ENCODE data around the gene ZSWIM6. TPM values are rescaled to one million over a fixed set of nuclear protein-coding genes. Genes with fewer than 3 reads are reported as not detected.

ZSWIM6 gene
- total RNA-seq, 1 donor from 2014 or later = 18.1 TPM

GRCh38 chr5:61523073-61523472 lies 191.0 kb downstream of the ZSWIM6 start:
- Histone ChIP-seq H3K27ac (no peak overlapping the region), H3K4me1 (no peaks in the 10 kb centered on the region), H3K9me3 (no peaks in the 10 kb centered on the region), H3K36me3 (peaks cover 21% of the 10 kb centered on the region), H3K27me3 (ENCODE audit: low read depth) (no peaks in the 10 kb centered on the region), H3K4me3 (no peak overlapping the region)
- TF ChIP-seq CTCF (IDR thresholded peaks at IDR 0.05) = no peak
- DNase-seq = no peak
- intact Hi-C loops (cut with DNase I) = no loop called here
- no peak for ATAC-seq

DNA sequence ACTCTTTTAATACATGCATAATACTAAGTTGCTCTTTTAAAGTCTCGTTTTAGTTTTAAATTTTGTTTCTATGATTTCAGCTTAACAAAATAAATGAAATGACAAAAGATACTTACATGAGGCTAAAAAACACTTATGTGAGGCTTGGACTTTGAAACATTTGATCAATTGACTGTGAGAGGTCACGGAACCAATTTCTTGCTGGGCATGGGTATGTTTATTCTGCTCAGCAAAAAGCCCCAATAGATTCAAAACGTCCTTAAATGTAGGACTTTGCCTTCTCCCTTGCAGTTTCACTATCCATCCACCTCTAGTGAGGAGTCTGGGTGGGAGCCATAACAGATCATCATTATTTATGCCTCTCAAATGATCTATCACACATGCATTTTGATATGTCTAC lies 191.9 kb downstream of the ZSWIM6 start:
- no peak for DNase-seq
- intact Hi-C loops (cut with DNase I) = no loop called here
- H3K27ac ChIP-seq = no peak overlapping the region
- peaks cover 21% of the 10 kb centered on the region for H3K36me3 ChIP-seq
- H3K4me3 ChIP-seq = no peak overlapping the region
- H3K27me3 ChIP-seq (ENCODE audit: low read depth) = no peaks in the 10 kb centered on the region
- no peak for ATAC-seq
- TF ChIP-seq CTCF (IDR thresholded peaks at IDR 0.05) = no peak
- H3K9me3 ChIP-seq = no peaks in the 10 kb centered on the region
- no peaks in the 10 kb centered on the region for H3K4me1 ChIP-seq

DNA sequence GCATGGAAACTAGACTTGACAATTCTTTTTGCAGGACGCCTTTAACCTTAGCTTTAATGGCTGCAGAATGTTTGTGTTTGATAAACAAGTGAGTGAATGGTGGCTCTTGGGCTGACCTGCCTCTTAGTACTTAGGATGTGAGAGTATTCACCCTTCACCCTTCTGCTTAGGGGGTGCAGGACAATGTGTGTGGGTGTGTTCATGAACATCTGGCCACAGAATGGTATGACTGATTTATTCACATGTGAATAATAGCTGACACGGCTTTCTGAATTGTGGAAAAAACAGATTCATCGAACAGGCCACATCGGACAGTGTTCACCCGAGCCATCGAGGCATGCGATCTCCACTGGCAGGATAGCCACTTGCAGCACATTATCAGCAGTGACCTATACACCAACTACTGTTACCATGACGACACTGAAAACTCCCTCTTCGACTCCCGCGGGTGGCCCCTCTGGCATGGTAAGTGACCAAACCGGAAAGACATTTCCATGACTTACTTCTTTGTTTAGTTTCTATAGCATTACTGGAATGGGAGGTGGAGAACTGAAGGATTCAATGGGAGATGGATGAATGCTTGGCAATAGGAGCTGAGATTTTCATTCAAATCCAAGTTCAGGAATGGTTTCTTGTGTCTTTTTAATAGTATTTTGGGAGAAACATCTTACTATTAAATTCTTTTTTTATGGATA lies 193.6 kb downstream of the ZSWIM6 start:
- Histone ChIP-seq H3K4me3 (no peak overlapping the region), H3K4me1 (no peaks in the 10 kb centered on the region), H3K27ac (no peak overlapping the region), H3K36me3 (peaks cover 29% of the 10 kb centered on the region), H3K27me3 (ENCODE audit: low read depth) (no peaks in the 10 kb centered on the region), H3K9me3 (no peaks in the 10 kb centered on the region)
- intact Hi-C loops (cut with DNase I) = no loop called here
- DNase-seq = no peak
- ATAC-seq = peak in 1 of 2 donors; percentile 14
- no peak for TF ChIP-seq CTCF (IDR thresholded peaks at IDR 0.05)

DNA sequence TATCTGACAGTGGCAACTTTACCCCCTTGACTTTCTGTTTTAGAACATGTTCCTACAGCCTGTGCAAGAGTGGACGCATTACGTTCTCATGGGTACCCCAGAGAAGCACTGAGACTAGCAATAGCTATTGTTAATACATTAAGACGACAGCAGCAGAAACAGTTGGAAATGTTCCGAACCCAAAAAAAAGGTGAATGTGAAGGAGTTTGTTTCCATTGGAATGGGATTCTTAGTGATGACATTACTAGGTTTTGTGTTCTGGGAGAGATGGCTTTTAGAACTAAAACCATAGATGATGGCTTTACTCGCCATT lies 194.1 kb downstream of the ZSWIM6 start:
- no peak for ATAC-seq
- Histone ChIP-seq H3K27me3 (ENCODE audit: low read depth) (no peaks in the 10 kb centered on the region), H3K4me3 (no peak overlapping the region), H3K4me1 (no peaks in the 10 kb centered on the region), H3K27ac (no peak overlapping the region), H3K36me3 (peaks cover 29% of the 10 kb centered on the region), H3K9me3 (no peaks in the 10 kb centered on the region)
- DNase-seq = no peak
- intact Hi-C loops (cut with DNase I) = no loop called here
- TF ChIP-seq CTCF (IDR thresholded peaks at IDR 0.05) = no peak

- DNase-seq = no peak
- peaks cover 43% of the 10 kb centered on the region for H3K36me3 ChIP-seq
Measured at GRCh38 chr5:61532983-61533382, 200.9 kb downstream of the ZSWIM6 start.

More at GRCh38 chr5:61532983-61533382, 200.9 kb downstream of the ZSWIM6 start:
- Histone ChIP-seq H3K9me3 (peaks cover 6% of the 10 kb centered on the region), H3K4me1 (no peaks in the 10 kb centered on the region), H3K27ac (no peak overlapping the region), H3K27me3 (ENCODE audit: low read depth) (no peaks in the 10 kb centered on the region), H3K4me3 (no peak overlapping the region)
- ATAC-seq = no peak
- no peak for TF ChIP-seq CTCF (IDR thresholded peaks at IDR 0.05)
- intact Hi-C loops (cut with DNase I) = no loop called here
